ENCODE measurements around the gene ZDHHC8.

ZDHHC8 gene

DNA sequence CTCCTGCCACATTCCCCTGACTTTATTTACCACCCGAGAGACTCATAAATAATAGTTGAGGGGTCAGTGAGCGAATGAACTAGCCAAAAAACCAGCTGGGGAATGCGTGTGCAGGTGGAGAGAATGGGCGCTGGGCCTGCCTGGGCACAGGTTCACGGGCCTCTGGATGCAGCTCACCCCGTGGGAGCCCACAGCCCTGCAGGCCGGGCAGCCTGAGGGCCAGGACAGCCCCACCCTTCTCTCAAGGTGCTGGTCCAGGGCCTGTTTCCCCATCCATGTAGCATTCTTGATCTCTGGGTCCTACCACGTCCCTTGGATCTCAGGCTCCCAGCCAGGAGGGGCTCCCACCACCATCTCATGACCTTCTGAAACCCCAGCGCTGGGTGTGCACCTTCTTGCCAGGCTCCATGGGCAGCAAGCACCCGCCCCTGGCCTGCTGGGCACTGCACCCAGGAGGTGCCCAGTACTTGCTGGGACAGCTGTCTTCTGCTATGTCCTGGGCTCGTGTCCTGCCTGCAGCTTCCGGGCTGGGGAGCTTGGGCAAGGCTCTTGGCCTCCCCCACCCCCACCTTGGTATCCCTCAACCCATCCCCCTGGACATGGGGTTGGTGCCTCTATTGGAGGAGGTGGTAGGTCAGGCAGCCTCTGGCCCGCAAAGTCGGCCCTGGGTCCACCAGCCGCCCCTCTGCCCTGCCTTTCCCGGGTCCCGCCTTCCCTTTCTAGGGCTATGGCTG, 62.3 kb downstream of the ZDHHC8 start:
- no peak for DNase-seq (ENCODE audit: low spot score)

DNA sequence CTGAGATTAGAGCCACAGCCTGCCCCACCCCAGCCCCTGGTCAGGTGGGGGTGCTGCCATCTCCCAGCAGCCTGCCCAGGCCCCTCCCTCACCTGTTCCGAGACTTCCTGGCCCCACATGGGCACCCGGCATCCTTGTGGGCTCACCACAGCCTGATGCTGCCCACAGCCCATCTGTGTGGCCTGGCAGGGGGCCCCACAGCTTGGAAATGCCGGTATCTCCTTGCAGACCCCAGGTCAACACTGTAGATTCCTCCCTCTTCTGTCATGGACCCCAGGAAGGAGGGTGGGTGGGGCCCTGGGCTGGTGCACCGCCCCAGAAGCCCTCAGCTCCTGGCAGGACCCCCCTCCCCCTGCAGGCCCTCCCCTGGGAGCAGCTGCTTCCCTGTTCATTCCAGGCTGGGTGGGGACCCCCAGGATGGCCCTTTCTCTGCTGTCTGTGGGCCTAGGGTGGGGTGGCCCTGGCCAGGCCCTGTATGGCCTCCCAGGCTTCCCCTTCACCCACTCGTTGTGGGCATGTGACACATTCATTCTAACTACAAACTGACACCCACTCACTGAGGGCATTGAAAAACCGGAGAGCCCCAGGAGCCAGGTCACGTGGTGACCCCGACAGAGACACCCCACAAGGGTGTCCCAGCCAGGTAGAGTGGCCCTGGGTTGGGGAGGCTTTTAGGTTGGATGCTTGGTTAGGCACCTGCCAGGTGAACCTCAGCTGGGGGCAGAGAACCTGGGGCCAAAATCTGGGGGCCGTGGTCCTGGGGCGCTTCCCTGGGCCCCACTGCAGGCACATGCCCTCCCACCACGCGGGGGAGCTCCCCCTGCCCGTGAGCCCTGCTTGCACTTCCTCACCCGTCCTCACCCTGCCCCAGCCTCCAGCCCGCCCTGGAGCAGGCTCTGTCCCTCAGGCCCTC, 63.3 kb downstream of the ZDHHC8 start:
- DNase-seq (ENCODE audit: low spot score) = no peak

DNA sequence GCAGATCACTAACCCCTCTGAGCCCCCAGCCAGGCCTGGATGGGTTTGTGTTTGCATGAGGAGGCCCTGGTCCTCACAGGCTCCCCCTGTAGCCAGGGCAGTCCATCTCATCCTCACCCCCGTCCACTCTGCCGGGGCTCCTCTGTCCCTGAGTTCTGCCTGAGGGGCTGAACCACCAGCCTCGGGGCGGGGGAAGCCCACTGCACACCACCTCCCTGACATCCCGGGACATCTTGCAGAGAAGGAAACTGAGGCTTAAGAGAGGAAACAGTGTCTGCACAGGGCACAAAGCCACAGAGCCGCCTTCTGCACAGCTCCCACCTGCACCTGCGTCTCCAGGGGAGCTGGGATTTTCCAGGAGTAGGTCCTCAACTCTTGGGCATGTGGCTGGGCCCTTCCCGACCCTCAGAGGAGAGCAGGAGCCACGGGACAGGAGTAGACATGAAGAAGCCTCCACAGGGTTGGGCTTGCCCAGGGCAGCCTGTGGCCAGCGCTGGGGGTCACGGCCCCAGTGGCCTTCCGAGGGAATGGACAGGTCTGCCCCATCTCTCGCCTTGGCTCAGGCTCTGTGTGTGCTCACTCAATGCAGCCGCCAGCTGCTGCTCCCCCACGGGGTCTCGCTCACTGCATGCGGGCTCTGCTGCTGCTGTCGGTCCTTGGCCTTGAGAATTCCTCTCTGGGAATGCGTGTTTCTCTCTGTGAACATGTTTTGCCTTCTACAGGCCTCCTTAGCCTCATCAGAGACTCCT, 64.7 kb downstream of the ZDHHC8 start:
- DNase-seq (ENCODE audit: low spot score) = no peak

Data from AG08395 (cell line).